Measurements from ENCODE around the gene EPHA6.

Gene EPHA6

DNA sequence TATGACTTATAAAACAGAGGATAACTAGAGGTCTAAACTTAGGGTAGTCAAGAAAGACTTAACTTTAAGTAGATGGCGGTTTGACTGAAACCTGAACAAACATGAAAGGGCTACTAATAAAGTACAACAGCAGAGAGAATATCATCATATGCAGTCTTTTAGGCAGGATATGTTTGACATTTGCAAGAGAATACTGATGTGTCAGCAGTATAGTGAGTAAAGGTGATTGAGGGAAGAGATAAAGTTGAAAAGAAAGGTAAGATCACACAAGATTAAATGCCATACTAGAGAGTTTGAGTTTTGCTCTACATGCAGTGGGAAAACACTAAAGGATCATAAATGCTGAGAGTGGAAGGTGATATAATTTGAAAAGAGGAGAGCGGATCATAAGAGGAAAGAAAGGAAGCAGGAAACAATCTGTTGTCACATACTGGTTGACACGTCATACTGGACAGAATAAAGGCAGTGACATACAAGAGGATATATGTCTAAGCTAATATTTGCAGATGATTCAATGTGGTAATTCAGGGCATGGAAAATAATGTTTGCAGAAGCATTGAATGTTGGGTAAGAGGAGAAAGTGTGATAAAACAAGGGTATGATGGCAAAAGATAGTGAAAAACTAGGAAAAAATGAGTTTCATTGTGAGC is 223.0 kb downstream of the EPHA6 start:
- no peak for DNase-seq

GRCh38 chr3:97043411-97043810 is 229.0 kb downstream of the EPHA6 start:
- DNase-seq: no peak

DNA sequence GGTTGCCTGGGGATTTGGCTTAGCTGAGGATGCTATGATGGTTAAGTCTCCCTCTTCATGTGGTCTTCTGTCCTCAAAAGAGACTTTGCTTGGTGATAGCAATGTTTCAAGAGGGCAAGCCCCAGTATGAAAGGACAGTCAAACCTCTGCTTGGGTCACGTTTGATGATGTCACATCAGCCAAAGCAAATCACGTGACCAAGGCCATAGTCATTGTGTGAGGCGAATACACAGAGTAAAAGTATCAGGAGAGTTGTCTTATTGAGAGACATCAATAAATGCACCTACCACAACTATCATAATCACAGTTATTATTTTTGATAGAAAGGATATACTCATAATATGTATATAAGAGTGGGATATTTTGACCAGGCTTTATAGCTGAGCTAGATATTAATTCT is 243.0 kb downstream of the EPHA6 start:
- DNase-seq: no peak

DNA sequence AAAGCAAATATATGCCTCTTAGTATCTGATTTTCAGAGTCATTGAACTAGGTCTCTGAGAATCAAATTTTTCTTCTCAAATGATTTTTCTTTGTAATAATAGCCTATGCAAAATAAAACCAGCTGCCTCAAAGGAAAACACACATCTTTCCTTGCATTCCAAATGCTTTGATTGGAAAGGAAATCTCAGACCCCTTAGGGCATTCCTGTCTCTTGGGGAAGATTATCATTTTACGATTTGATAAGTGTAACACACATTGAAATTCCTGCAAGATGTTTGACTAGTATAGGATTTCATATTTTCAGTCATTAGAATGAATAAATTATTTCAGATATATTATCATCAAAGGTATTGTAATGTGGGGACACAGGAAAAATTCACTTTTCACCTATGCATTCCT is 244.8 kb downstream of the EPHA6 start:
- no peak for DNase-seq

GRCh38 chr3:97066531-97066930 is 252.1 kb downstream of the EPHA6 start:
- DNase-seq: no peak

- DNase-seq: no peak
These were observed 255.9 kb downstream of the EPHA6 start for GRCh38 chr3:97070302-97070701.

- no peak for DNase-seq
These were observed 260.2 kb downstream of the EPHA6 start for GRCh38 chr3:97074546-97074945.

DNA sequence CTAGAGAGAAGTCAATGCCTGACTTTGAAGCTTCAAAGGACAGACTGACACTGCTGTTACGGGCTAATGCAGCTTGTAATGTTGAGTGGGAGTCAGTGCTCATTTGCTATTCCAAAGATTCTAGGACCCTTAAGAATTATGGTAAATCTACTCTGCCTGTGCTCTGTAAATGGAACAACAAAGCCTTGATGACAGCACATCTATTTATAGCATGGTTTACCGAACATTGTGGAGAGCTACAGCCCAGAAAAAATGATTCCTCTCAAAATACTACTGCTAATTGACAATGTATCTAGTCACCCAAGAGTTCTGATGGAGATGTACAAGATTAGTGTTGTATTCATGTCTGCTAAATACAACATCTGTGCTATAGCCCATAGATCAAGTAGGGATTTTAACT is 262.3 kb downstream of the EPHA6 start:
- DNase-seq: no peak

- DNase-seq: no peak
These were observed 275.2 kb downstream of the EPHA6 start for GRCh38 chr3:97089621-97090020.

DNA sequence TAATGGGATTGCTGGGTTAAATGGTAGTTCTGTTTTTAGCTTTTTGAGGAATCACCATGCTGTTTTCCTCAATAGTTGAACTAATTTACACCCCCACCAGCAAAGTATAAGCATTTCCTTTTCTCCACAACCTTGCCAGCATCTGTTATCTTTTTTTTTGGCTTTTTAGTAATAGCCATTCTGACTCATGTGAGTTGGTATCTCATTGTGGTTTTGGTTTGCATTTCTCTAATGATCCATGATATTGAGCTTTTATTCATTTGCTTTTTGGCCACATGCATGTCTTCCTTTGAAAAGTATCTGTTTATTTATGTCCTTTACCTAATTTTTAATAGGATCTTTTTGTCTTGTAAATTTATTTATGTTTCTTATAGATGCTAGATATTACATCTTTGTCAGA is 288.2 kb downstream of the EPHA6 start:
- no peak for DNase-seq

DNA sequence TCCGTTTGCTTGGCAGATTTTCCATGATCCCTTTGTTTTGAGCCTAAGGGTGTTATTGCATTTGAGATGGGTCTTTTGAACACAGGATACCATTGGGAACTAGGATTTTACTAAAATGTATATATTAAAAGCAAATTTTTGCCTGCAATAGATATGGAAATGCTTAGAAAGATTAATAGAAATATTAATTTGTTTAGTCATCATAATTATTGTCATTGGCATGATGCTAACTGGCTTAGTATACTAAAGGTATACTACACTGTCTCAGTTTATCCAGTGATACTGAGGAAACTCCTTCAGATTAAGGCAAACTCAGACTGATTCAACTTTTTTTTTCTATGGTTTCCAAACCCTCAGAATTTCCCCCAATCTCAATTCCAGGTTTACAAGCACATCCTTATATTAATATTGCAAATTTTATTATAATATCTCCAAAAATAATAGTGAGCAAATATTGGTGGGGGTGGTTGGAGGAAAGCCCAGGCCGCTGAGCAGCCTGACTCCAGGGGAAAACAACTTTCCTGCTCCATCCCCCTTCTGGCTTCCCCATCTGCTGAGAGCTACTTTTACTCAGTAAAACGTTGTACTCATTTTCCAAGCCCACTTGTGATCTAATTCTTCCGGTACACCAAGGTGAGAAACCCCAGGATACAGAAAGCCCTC is 291.7 kb downstream of the EPHA6 start:
- no peak for DNase-seq

DNA sequence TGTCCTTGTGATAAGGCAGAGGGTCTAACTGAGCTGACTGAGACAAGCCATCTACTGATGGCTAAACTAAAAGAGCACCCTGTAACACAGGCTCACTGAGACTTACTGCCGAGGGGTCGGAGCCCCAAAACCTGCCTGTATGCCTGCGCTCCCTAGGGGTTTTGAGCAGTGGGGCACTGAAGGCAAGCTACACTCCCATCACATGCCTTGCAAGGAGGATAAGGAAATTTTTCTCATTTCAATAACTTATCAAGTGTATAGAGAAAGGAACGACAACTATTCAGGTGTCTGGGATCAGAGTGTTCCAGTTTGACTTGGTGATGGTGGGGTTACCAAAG is 292.2 kb downstream of the EPHA6 start:
- no peak for DNase-seq

GRCh38 chr3:97108136-97108535 is 293.7 kb downstream of the EPHA6 start:
- DNase-seq: no peak

DNA sequence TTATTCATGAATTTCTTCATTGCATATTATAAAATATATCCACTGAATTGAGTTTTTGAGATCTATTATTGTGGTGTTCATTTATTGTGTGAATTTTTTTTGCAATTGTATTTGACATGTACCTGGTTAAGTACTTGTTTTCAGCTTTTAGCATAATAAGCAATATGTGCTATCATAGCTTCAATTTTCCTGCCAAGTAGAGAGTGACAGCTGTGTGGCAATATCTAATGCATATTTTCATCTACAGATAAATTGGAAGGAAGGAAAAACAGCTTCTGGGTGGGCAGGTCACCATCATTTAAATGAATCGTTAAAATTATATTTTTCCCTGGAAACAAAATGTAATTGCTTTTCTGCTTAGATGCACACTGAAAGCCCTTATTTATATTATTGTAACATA is 296.9 kb downstream of the EPHA6 start:
- no peak for DNase-seq

- no peak for DNase-seq
These were observed 307.0 kb downstream of the EPHA6 start for GRCh38 chr3:97121386-97121785.

DNA sequence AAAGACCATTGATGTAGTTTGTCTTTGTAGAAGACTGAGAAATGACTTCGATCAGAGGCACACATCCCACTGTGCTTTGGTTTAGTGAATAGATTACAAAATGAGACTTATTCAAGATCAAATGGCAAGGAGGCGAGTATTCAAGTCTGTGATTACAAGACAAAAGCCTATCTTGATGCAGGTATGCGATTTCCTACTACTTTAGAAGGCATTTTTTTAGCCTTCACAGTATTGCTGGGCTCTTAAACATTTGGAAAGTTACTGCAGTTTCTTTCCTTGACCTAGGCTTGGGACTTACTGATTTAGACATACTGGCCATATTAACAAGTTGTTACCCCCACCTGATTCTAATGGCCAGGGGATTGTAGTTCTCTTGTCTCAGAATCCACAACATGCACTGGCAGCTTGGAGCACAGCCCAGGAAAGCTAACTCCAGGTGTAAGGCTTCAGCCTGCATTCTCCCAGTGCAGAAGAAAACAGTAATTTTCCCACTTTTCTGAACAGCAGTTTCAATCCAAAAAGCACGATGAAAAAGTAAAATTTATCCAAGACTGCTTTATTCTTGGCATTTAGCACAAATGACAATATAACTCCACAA is 311.6 kb downstream of the EPHA6 start:
- no peak for DNase-seq

DNA sequence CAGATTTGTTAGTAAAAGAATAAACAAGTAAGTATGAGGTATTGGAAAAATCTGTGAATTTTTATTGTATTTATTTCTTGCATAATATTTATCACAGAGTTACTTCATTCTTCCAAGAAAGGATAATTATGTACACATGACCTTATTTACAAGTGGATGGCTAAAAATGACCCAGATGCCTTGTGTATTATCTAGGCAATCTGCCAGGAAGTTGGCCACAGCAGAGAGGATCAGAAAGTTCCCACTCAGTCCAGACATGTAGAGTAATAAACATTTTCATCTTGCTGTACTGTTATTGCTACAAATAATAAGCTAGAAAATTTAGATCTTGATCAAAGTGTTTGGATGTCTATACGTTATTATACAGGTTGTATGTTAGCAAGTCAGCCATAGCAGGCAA is 317.1 kb downstream of the EPHA6 start:
- no peak for DNase-seq

DNA sequence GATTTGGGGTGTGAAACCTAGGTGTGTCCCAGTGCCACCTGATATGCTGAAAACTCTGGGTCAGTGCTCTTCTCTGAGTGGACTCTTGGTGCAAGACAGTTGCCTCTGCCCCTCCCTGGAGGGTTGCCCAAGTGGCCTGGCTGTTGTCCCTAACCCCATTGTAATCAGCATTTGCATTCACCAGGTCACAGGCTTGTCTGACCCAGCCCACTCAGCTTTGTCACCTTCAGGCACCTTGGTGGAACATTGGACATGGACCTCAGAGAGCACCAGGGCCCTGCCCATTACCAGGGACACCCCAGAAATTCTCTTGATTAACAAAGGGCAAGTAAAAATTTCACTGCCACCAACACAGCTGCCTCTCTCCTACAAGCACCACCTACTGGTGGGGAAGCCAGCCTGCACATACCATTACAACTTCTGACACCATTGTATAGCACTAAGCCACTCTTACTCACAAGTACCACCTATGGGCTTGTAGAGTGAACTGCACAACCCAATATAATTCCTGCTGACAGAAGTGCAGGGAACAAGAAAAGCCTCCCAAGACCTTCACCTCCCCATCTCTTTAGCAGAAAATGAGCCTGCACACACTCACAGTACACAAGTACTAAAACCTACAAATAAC is 324.6 kb downstream of the EPHA6 start:
- no peak for DNase-seq

GRCh38 chr3:97148931-97149330 is 334.5 kb downstream of the EPHA6 start:
- DNase-seq: no peak

DNA sequence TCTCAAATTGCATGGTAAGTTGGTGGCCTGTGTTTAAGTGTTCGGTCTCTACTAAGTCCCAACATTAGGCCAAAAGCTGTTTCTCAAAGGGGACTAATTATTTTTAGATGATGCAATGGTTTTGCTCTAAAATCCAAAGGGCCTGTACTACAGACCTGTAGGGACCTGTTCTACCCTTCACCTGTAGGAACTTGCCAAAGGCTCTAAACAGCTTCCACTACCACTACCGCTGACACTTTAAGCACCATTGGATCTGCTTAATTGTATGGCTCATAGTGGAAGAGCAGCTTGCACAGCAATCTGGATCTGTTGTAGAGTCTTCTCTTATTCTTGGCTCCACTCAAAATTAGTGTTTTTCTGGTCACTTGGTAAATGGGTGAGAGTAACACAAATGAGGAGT is 346.8 kb downstream of the EPHA6 start:
- no peak for DNase-seq

DNA sequence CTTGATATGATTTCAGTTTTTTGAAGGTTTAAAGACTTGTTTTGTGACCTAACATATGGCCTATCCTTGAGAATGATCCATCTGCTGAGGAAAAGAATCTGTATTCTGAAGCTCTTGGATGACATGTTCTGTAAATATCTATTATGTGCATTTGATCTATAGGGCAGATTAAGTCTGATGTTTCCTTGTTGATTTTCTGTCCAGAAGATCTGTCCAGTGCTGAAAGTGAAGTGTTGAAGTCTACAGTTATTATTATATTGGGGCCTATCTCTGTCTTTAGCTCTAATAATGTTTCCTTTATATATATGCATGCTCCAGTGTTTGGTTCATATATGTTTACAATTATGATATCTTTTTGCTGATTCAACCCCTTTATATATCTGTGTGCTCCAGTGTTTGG is 362.8 kb downstream of the EPHA6 start:
- DNase-seq: no peak

DNA sequence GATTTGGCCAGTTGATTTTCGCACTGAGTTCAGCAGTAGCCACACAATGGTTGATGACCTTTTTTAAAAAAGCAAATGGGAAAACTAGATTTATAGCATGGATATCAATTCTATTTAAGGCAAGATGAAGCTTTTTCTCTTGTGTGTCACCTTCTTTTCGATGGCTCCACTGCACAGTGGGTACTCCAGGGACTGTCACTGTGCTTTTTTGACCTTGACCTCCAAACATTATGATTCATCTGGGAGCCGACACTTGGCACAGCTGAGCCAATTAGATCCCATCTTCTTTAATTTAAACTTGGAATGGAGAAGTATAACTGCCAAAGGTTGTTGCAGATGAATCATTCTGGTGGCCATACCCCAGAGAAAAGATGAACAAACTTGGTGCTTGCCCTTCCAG is 367.3 kb downstream of the EPHA6 start:
- no peak for DNase-seq

DNA sequence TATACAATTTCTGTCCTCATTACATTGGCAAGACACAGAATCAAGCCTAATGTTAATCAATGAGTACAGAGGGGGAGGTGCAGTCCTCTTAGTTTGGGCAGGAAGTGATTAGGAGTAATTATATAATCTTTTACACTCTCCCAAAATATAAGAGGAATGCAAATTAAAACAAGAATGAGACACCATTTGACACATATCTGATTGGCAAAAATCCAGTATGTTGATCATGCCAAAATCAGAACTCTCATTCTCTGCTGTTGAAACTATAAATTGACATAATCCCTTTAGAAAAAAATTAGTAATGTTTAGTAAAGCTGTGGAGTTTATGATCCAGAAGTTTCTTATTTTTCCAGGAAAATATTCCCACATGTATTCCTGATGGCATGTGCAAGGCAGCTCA is 373.4 kb downstream of the EPHA6 start:
- DNase-seq: no peak

DNA sequence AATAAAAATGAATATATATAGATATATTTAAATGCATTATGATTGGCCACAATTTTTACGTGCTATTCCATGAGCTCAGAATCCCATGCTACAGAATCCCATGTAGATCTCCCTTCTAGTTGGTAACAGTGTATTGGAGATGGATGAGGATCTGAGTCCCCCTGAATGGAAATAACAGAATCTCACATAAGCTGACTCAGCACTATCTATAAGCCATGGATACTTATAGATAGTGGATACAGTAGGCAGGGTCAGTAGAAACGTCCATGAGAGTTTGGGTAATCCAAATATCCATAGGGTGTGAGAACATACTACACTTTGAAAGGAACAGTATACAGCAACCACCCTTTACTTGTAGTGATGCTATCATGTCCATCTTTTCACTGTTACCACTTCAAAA is 375.4 kb downstream of the EPHA6 start:
- DNase-seq: no peak

Data from activated CD4-positive, alpha-beta T cell treated with anti-CD3 and anti-CD28 coated beads for 48 hours (primary cell).